Hepatocyte (in vitro differentiated cells): Measurements from ENCODE around the gene PPIB. TPM values are rescaled to one million over a fixed set of nuclear protein-coding genes. Genes with fewer than 3 reads are reported as not detected.
A peak's percentile ranks its signal among the peaks of the same experiment; 100 is the strongest.

ENCODE experiments used
- DNase-seq: peaks from one replicate; pipeline ENCODE4 v3.0.0-alpha.2; 2016; ENCODE audit warnings: low spot score
- H2AFZ ChIP-seq: fragments of 200-600 bp; sonication (generic); 2 replicates; pipeline ENCODE4 v1.6.0; 2016; ENCODE audit warnings: antibody characterized with exemption, mild to moderate bottlenecking
- H3K27ac ChIP-seq: fragments of 200-600 bp; sonication (generic); 2 replicates; pipeline ENCODE4 v1.5.1; 2016; ENCODE audit warnings: mild to moderate bottlenecking
- H3K27me3 ChIP-seq: fragments of 200-600 bp; sonication (generic); 2 replicates; pipeline ENCODE4 v1.6.1; 2016
- H3K36me3 ChIP-seq: fragments of 200-600 bp; sonication (generic); replicated peaks from 2 replicates; pipeline ENCODE4 v1.5.1; 2016; ENCODE audit warnings: low read depth; ENCODE audit not compliant: insufficient read depth
- H3K4me1 ChIP-seq: fragments of 200-600 bp; sonication (generic); 2 replicates; pipeline ENCODE4 v1.5.1; 2016; ENCODE audit warnings: mild to moderate bottlenecking, moderate library complexity; ENCODE audit not compliant: insufficient read depth
- H3K4me2 ChIP-seq: fragments of 200-600 bp; sonication (generic); 2 replicates; pipeline ENCODE4 v1.6.0; 2016
- H3K4me3 ChIP-seq: fragments of 200-600 bp; sonication (generic); 2 replicates; pipeline ENCODE4 v1.5.1; 2016; ENCODE audit warnings: mild to moderate bottlenecking
- H3K79me2 ChIP-seq: fragments of 200-600 bp; sonication (generic); 2 replicates; pipeline ENCODE4 v1.6.0; 2017; ENCODE audit warnings: mild to moderate bottlenecking
- H3K9me2 ChIP-seq: fragments of 200-600 bp; sonication (generic); replicated peaks from 2 replicates; pipeline ENCODE4 v1.6.0; 2017; ENCODE audit warnings: mild to moderate bottlenecking; ENCODE audit not compliant: insufficient read depth
- H3K9me3 ChIP-seq: fragments of 200-600 bp; sonication (generic); 2 replicates; pipeline ENCODE4 v1.5.1; 2016; ENCODE audit warnings: low read depth, mild to moderate bottlenecking
- H4K20me1 ChIP-seq: fragments of 200-600 bp; sonication (generic); 2 replicates; pipeline ENCODE4 v1.6.0; 2016; ENCODE audit warnings: mild to moderate bottlenecking; ENCODE audit not compliant: insufficient read depth, poor library complexity, severe bottlenecking
- EZH2 ChIP-seq: fragments of 200-600 bp; sonication (generic); IDR thresholded peaks from 2 replicates; pipeline ENCODE4 v1.6.1; 2016; ENCODE audit warnings: antibody characterized with exemption, mild to moderate bottlenecking, borderline replicate concordance
- EZH2phosphoT487 ChIP-seq: fragments of 200-600 bp; sonication (generic); IDR thresholded peaks from one replicate; pipeline ENCODE4 v1.6.1; 2018; ENCODE audit warnings: antibody characterized with exemption, mild to moderate bottlenecking, low read depth, moderate library complexity; ENCODE audit not compliant: unreplicated experiment, severe bottlenecking
- WGBS: methylation state at CpG from one replicate; pipeline ENCODE4 v1.1.6; 2016; ENCODE audit warnings: low lambda C conversion rate; ENCODE audit errors: missing lambda C conversion rate; 5-methylcytosine and 5-hydroxymethylcytosine counted together
- polyA plus RNA-seq: library from polyadenylated mRNA; unstranded; fragments of >200 nt; fragmentation: Nextera tagmentation; extraction: Ambion mirVana; gene quantifications from 2 replicates; pipeline ENCODE4 v1.2.1, GENCODE V29; 2016
- total RNA-seq: library from RNA; depleted of rRNA; stranded (reverse); fragments of >200 nt; gene quantifications from 2 replicates; pipeline ENCODE4 v1.2.3, GENCODE V29; 2014
- TF ChIP-seq, protein P1 (sequence below): fragments of 200-600 bp; sonication (generic); IDR thresholded peaks from 2 replicates; pipeline ENCODE4 v1.5.1; 2016; ENCODE audit warnings: antibody characterized with exemption, mild to moderate bottlenecking; ENCODE audit not compliant: poor library complexity

PPIB gene
- 799 and 814 TPM in 2 replicates for total RNA-seq
- polyA plus RNA-seq, result 1,542 and 1,693 TPM in 2 replicates

GRCh38 chr15:64162869-64163658 lies at the start of gene PPIB:
TSS of gene PPIB (minus strand) at chr15:64163022. CDS start at chr15:64162986, 36 bp downstream.
- H3K4me1 ChIP-seq, result peaks cover 22% of the 10 kb centered on the region
- 1% methylated on average over 41 of the region's 69 CpGs for WGBS

DNA sequence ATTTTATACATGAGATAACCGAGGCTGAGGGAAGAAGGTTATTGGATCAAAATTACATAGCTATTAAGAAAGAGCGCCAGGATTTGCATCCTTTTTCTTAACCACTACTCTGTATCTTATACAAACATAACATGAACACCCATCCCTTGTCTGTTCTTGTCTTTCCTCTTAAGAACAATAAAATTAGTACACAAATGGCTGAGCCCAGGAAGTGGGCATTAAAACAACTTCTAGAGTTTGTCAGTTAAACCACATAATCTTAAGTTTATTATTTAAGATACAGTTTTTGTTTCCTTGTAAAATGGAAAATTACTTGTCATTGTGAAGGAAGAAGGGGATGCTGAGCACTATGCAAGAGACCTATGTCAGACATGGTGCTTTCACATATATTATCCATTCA lies 48.9 kb upstream of the PPIB start:
- WGBS, result 96% methylated on average over 2 of the region's 2 CpGs
- H3K9me2 ChIP-seq, result no peaks in the 10 kb centered on the region
- H3K79me2 ChIP-seq, result no peaks in the 10 kb centered on the region
- H3K4me3 ChIP-seq, result no peak overlapping the region
- H3K36me3 ChIP-seq, result no peaks in the 10 kb centered on the region
- no peak for DNase-seq
- TF ChIP-seq EZH2phosphoT487 (no peak), EZH2 (no peak)
- TF ChIP-seq, protein P1, sequence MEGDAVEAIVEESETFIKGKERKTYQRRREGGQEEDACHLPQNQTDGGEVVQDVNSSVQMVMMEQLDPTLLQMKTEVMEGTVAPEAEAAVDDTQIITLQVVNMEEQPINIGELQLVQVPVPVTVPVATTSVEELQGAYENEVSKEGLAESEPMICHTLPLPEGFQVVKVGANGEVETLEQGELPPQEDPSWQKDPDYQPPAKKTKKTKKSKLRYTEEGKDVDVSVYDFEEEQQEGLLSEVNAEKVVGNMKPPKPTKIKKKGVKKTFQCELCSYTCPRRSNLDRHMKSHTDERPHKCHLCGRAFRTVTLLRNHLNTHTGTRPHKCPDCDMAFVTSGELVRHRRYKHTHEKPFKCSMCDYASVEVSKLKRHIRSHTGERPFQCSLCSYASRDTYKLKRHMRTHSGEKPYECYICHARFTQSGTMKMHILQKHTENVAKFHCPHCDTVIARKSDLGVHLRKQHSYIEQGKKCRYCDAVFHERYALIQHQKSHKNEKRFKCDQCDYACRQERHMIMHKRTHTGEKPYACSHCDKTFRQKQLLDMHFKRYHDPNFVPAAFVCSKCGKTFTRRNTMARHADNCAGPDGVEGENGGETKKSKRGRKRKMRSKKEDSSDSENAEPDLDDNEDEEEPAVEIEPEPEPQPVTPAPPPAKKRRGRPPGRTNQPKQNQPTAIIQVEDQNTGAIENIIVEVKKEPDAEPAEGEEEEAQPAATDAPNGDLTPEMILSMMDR, result no peak
- H3K9me3 ChIP-seq, result no peaks in the 10 kb centered on the region
- no peaks in the 10 kb centered on the region for H3K4me1 ChIP-seq
- no peaks in the 10 kb centered on the region for H3K27me3 ChIP-seq
- H2AFZ ChIP-seq, result no peak overlapping the region
- no peak overlapping the region for H3K4me2 ChIP-seq
- no peaks in the 10 kb centered on the region for H4K20me1 ChIP-seq
- no peak overlapping the region for H3K27ac ChIP-seq

More at GRCh38 chr15:64162869-64163658, at the start of gene PPIB:
- no peaks in the 10 kb centered on the region for H3K9me2 ChIP-seq
- H3K36me3 ChIP-seq, result no peaks in the 10 kb centered on the region
- H4K20me1 ChIP-seq, result peaks cover 32% of the 10 kb centered on the region
- H3K9me3 ChIP-seq, result no peaks in the 10 kb centered on the region
- H2AFZ ChIP-seq, result peak within 1 kb of the TSS; percentile 90
- no peaks in the 10 kb centered on the region for H3K27me3 ChIP-seq
- peak; percentile 99 for DNase-seq
- H3K79me2 ChIP-seq, result peaks cover 32% of the 10 kb centered on the region
- H3K27ac ChIP-seq, result peak within 1 kb of the TSS; percentile 93
- peak within 1 kb of the TSS; percentile 96 for H3K4me3 ChIP-seq
- peak within 1 kb of the TSS; percentile 95 for H3K4me2 ChIP-seq
- TF ChIP-seq EZH2phosphoT487 (no peak), EZH2 (no peak)
- TF ChIP-seq, protein P1, result peak; percentile 48

- no peaks in the 10 kb centered on the region for H3K9me3 ChIP-seq
- no peaks in the 10 kb centered on the region for H4K20me1 ChIP-seq
- no peak overlapping the region for H3K27ac ChIP-seq
- H3K4me3 ChIP-seq, result no peak overlapping the region
- TF ChIP-seq EZH2phosphoT487, result no peak
- no peak for TF ChIP-seq EZH2
- TF ChIP-seq, protein P1, result no peak
- no peaks in the 10 kb centered on the region for H3K79me2 ChIP-seq
- DNase-seq, result no peak
- no peak overlapping the region for H2AFZ ChIP-seq
- H3K4me2 ChIP-seq, result no peak overlapping the region
- no peaks in the 10 kb centered on the region for H3K4me1 ChIP-seq
- 78% methylated on average over 2 of the region's 2 CpGs for WGBS
- no peaks in the 10 kb centered on the region for H3K36me3 ChIP-seq
- no peaks in the 10 kb centered on the region for H3K9me2 ChIP-seq
- H3K27me3 ChIP-seq, result no peaks in the 10 kb centered on the region
Measured at GRCh38 chr15:64210371-64210770, 47.5 kb upstream of the PPIB start.
